K562 (cell line): Measurements from ENCODE around the gene MYLIP. TPM values are rescaled to one million over a fixed set of nuclear protein-coding genes. Genes with fewer than 3 reads are reported as not detected.

ENCODE experiments used
- CBX2 ChIP-seq: fragments of 200-600 bp; sonication (generic); IDR thresholded peaks from one replicate; pipeline ENCODE4 v1.6.1; 2012; ENCODE audit warnings: mild to moderate bottlenecking, low read length, inconsistent platforms; ENCODE audit not compliant: insufficient read depth, poor library complexity, severe bottlenecking
- CBX5 ChIP-seq: IDR thresholded peaks from 2 replicates; pipeline ENCODE4 v1.6.1; 2014; ENCODE audit warnings: low read depth, borderline replicate concordance
- ETV6 ChIP-seq, 3 experiments: fragments of 150-350 bp in 1 of 3; sonication (generic) in 1 of 3; formaldehyde crosslinking in 1 of 3; IDR thresholded peaks; 2 replicates each; pipeline versions ENCODE4 v1.6.1 to v1.8.0; 2014 to 2022; ENCODE audit warnings: borderline replicate concordance in 2 of 3, low read depth in 2 of 3, antibody characterized with exemption in 1 of 3, low read length in 1 of 3, mild to moderate bottlenecking in 1 of 3, missing genetic modification reagents in 1 of 3
- GTF3C2 ChIP-seq: IDR thresholded peaks from 3 replicates; pipeline ENCODE4 v1.6.1; 2011; ENCODE audit warnings: borderline replicate concordance, mild to moderate bottlenecking, moderate library complexity; ENCODE audit not compliant: insufficient read length; ENCODE audit errors: extremely low read depth
- MEF2D ChIP-seq: conservative IDR thresholded peaks from 2 replicates; pipeline ENCODE4 v1.6.1; 2016; ENCODE audit warnings: low read depth, missing genetic modification characterization, missing compliant biosample characterization
- PHB ChIP-seq: fragments of 250-450 bp; sonication (Bioruptor Pico); IDR thresholded peaks from 2 replicates; pipeline ENCODE4 v1.5.0; 2021
- SMARCE1 ChIP-seq: fragments of 450-650 bp; IDR thresholded peaks from 2 replicates; pipeline ENCODE4 v1.7.1; 2016; ENCODE audit warnings: mild to moderate bottlenecking
- SUPT5H ChIP-seq: fragments of 450-650 bp; IDR thresholded peaks from 2 replicates; pipeline ENCODE4 v1.6.1; 2016
- U2AF2 ChIP-seq: fragments of 200-400 bp; formaldehyde crosslinking; optimal IDR thresholded peaks from 2 replicates; pipeline ENCODE3; 2017; ENCODE audit warnings: low read depth, mild to moderate bottlenecking, low read length
- USF2 ChIP-seq: sonication (generic); formaldehyde crosslinking; IDR thresholded peaks from 2 replicates; pipeline ENCODE4 v1.5.0; 2020; ENCODE audit warnings: missing genetic modification reagents
- ZNF12 ChIP-seq: sonication (generic); formaldehyde crosslinking; IDR thresholded peaks from 2 replicates; pipeline ENCODE4 v1.4.0; 2020; ENCODE audit warnings: mild to moderate bottlenecking, missing genetic modification reagents
- ZNF384 ChIP-seq: IDR thresholded peaks from 2 replicates; pipeline ENCODE4 v1.6.1; 2012; ENCODE audit warnings: low read depth, low read length, improper control_type of control experiment
- polyA plus RNA-seq, 8 experiments: library from polyadenylated mRNA; depleted of rRNA in 4 of 8; stranded (reverse) in 5 of 8; unstranded in 3 of 8; fragments of >200 nt; fragmentation: Nextera tagmentation in 2 of 8; fragmentation: Illumina TruSeq in 1 of 8; extraction: Ambion mirVana in 2 of 8; extraction: Trizol in 1 of 8; gene quantifications; 2 replicates each; pipeline versions ENCODE4 v1.2.1 to v1.2.3, GENCODE V29; 2011 to 2014; ENCODE audit warnings: inconsistent platforms in 1 of 8, missing spikeins in 1 of 8
- total RNA-seq, 7 experiments: library from RNA; depleted of rRNA in 6 of 7; stranded (reverse); fragments of >200 nt in 6 of 7; fragmentation: Illumina TruSeq in 2 of 7; extraction: Trizol in 2 of 7; gene quantifications; 2 replicates each; pipeline versions ENCODE4 v1.2.1 to v1.2.3, GENCODE V29; 2011 to 2021; ENCODE audit warnings: low replicate concordance in 1 of 7
- TF ChIP-seq, protein P1 (sequence below): sonication (generic); formaldehyde crosslinking; IDR thresholded peaks from 2 replicates; pipeline ENCODE4 v1.8.0; 2022; ENCODE audit warnings: missing genetic modification reagents, mild to moderate bottlenecking, moderate library complexity, borderline replicate concordance
- TF ChIP-seq, protein P2 (sequence below), 2 experiments: IDR thresholded peaks; 2 replicates each; pipeline ENCODE4 v1.6.1; 2012; ENCODE audit warnings: improper control_type of control experiment in 2 of 2, low read depth in 2 of 2, low read length in 2 of 2, borderline replicate concordance in 1 of 2
- TF ChIP-seq, protein P3 (sequence below): fragments of 450-650 bp; formaldehyde crosslinking; IDR thresholded peaks from 2 replicates; pipeline ENCODE4 v1.4.0; 2020; ENCODE audit warnings: mild to moderate bottlenecking, moderate library complexity

Gene MYLIP
- total and polyA plus RNA-seq, 9 of the 15 experiments (the other 6 are each of a cell fraction or from before 2014, with no cell fraction given), result 10.8 to 43.5 (median 31.5) TPM

DNA sequence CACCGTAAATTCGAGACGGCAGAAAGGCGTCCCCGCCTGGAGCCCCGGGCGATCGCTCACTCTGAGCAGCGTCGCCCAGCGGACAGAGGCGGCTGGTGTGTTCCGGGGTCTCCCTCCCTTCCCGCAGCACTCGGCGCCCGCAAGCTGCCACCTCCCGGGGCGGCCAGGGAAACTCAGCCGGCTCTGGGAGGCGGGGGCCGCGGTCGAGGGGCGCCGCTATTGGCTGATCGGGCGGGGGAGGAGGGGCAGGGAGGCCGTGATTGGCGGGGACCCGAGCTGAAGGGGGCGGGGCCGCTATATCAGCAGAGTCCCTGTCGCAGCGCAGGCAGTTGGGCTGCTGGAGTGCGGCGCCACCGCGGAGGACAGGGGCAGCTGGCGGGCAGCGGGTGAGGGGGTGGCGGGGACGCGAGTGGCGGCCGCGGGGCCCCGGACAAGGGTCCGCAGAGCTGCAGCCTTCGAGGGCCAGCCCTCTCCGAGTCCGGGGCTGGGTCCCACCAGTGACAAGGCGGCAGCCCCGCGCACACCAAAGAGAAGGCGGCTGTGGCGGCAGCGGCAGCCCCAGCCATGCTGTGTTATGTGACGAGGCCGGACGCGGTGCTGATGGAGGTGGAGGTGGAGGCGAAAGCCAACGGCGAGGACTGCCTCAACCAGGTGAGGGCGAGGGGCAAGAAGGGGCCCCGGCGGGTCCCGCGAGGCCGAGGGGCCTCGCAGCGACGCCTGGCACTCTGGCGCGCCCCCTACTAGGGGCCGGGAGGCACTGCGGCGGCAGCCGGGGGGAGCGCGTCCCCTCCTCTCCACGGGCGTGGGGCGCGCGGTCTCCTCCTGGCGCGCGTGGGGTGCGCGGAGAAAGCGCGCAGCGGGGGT lies at the start of gene MYLIP (continued):
- TF ChIP-seq ZNF384 (peak; percentile 72), ZNF12 (CRISPR knock-in tag) (no peak), SMARCE1 (no peak; the same call in 1 of the 2 replicates), MEF2D (tag) (no peak), USF2 (CRISPR knock-in tag) (no peak), ETV6 (IDR thresholded peaks at IDR 0.05; ENCODE audit: borderline replicate concordance in 1 of 2, low read depth in 2 of 2, low read length in 1 of 2) (peak in 1 of 2 experiments; percentile 8; a peak in 1 of 4 replicates), ETV6 (CRISPR knock-in tag; IDR thresholded peaks at IDR 0.05; ENCODE audit: borderline replicate concordance) (no peak; the same call in 1 of the 2 replicates), U2AF2 (no peak), CBX5 (peak; percentile 79; the same call in 1 of the 2 replicates), PHB (CRISPR knock-in tag) (peak; percentile 99), SUPT5H (peak; percentile 100), GTF3C2 (no peak), CBX2 (no peak)
- TF ChIP-seq, protein P1, sequence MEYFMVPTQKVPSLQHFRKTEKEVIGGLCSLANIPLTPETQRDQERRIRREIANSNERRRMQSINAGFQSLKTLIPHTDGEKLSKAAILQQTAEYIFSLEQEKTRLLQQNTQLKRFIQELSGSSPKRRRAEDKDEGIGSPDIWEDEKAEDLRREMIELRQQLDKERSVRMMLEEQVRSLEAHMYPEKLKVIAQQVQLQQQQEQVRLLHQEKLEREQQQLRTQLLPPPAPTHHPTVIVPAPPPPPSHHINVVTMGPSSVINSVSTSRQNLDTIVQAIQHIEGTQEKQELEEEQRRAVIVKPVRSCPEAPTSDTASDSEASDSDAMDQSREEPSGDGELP (CRISPR knock-in tag), result peak; percentile 93
- TF ChIP-seq, protein P2, sequence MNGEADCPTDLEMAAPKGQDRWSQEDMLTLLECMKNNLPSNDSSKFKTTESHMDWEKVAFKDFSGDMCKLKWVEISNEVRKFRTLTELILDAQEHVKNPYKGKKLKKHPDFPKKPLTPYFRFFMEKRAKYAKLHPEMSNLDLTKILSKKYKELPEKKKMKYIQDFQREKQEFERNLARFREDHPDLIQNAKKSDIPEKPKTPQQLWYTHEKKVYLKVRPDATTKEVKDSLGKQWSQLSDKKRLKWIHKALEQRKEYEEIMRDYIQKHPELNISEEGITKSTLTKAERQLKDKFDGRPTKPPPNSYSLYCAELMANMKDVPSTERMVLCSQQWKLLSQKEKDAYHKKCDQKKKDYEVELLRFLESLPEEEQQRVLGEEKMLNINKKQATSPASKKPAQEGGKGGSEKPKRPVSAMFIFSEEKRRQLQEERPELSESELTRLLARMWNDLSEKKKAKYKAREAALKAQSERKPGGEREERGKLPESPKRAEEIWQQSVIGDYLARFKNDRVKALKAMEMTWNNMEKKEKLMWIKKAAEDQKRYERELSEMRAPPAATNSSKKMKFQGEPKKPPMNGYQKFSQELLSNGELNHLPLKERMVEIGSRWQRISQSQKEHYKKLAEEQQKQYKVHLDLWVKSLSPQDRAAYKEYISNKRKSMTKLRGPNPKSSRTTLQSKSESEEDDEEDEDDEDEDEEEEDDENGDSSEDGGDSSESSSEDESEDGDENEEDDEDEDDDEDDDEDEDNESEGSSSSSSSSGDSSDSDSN (IDR thresholded peaks at IDR 0.05; ENCODE audit: borderline replicate concordance in 1 of 2, low read depth in 2 of 2, low read length in 2 of 2), result peak in 1 of 2 experiments; percentile 81; a peak in 3 of 4 replicates
- TF ChIP-seq, protein P3, sequence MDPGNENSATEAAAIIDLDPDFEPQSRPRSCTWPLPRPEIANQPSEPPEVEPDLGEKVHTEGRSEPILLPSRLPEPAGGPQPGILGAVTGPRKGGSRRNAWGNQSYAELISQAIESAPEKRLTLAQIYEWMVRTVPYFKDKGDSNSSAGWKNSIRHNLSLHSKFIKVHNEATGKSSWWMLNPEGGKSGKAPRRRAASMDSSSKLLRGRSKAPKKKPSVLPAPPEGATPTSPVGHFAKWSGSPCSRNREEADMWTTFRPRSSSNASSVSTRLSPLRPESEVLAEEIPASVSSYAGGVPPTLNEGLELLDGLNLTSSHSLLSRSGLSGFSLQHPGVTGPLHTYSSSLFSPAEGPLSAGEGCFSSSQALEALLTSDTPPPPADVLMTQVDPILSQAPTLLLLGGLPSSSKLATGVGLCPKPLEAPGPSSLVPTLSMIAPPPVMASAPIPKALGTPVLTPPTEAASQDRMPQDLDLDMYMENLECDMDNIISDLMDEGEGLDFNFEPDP, result peak; percentile 93
